ENCODE measurements around the gene ATP1A2. TPM values are rescaled to one million over a fixed set of nuclear protein-coding genes. Genes with fewer than 3 reads are reported as not detected.
A peak's percentile ranks its signal among the peaks of the same experiment; 100 is the strongest.

ATP1A2 gene
- total and polyA plus RNA-seq, 2 of the 8 experiments (the other 6 are each of a cell fraction or from before 2014, with no cell fraction given) = 39.7 to 40.8 TPM

GRCh38 chr1:160101717-160102522, 13.6 kb upstream of the ATP1A2 start:
- Histone ChIP-seq H4K91ac (replicated peaks; ENCODE audit: insufficient read length, low read length) (peak overlapping the region; percentile 78), H3K23ac (ENCODE audit: insufficient read length) (no peak overlapping the region), H3K4ac (replicated peaks; ENCODE audit: insufficient read length, low read depth, low read length) (no peak overlapping the region), H2AK5ac (ENCODE audit: low read depth, low read length) (no peak overlapping the region; the same call in 1 of the 2 replicates), H3K4me2 (ENCODE audit: insufficient read depth in 1 of 2, low read depth in 2 of 2, low read length in 2 of 2) (no peak overlapping the region), H3K4me1 (replicated peaks in 1 of 4; ENCODE audit: control insufficient read depth in 3 of 4, insufficient read depth in 4 of 4, low read length in 3 of 4) (peaks cover 4 to 28% (median 17%) of the 10 kb centered on the region in 4 experiments), H4K8ac (ENCODE audit: extremely low read depth, insufficient read depth, low read length) (no peak overlapping the region), H3K9ac (replicated peaks in 1 of 4; ENCODE audit: extremely low read depth in 1 of 4, low read depth in 3 of 4, low read length in 3 of 4) (no peak overlapping the region), H3K27me3 (replicated peaks in 1 of 4; ENCODE audit: control insufficient read depth in 3 of 4, extremely low read depth in 1 of 4, insufficient read depth in 3 of 4, low read length in 3 of 4) (no peaks in the 10 kb centered on the region), H2BK120ac (replicated peaks; ENCODE audit: low read depth, low read length) (no peak overlapping the region), H3K79me2 (ENCODE audit: control insufficient read depth in 1 of 2, insufficient read depth in 2 of 2, low read length in 2 of 2) (peaks cover 0 to 12% of the 10 kb centered on the region in 2 experiments; a peak in 2 of 4 replicates), H3K23me2 (ENCODE audit: low read depth, low read length) (peaks cover 14% of the 10 kb centered on the region), H4K5ac (ENCODE audit: insufficient read length, low read depth, low read length) (no peak overlapping the region), H3K14ac (ENCODE audit: insufficient read length) (no peak overlapping the region), H2BK15ac (ENCODE audit: low read length) (peak overlapping the region; percentile 98; the same call in 1 of the 2 replicates), H3K36me3 (ENCODE audit: control insufficient read depth in 2 of 4, insufficient read depth in 4 of 4, low read length in 3 of 4) (no peaks in the 10 kb centered on the region), H3K4me3 (ENCODE audit: extremely low read depth in 1 of 4, insufficient read depth in 2 of 4, low read depth in 3 of 4, low read length in 4 of 4) (no peak overlapping the region), H2BK5ac (ENCODE audit: low read depth, low read length) (0 out of 2 replicates have a peak overlapping the region, but pooled peaks have one; percentile 22), H2AFZ (ENCODE audit: low read length) (no peak overlapping the region), H4K20me1 (replicated peaks in 1 of 2; ENCODE audit: control insufficient read depth in 1 of 2, insufficient read depth in 2 of 2, low read length in 2 of 2) (no peaks in the 10 kb centered on the region), H2BK20ac (ENCODE audit: low read length) (peak overlapping the region; percentile 37; the same call in 1 of the 2 replicates), H3K56ac (replicated peaks; ENCODE audit: insufficient read length, low read depth, low read length) (no peak overlapping the region), H3K79me1 (ENCODE audit: low read depth, low read length) (peaks cover 6% of the 10 kb centered on the region), H3K18ac (ENCODE audit: extremely low read depth, low read length) (no peak overlapping the region), H3K9me3 (ENCODE audit: insufficient read depth in 2 of 2, low read depth in 1 of 2, low read length in 1 of 2) (no peaks in the 10 kb centered on the region), H2BK12ac (ENCODE audit: low read depth, low read length) (peak overlapping the region; percentile 76; the same call in 1 of the 2 replicates), H3K27ac (ENCODE audit: low read depth, low read length) (no peak overlapping the region)
- POLR2A ChIA-PET (ENCODE audit: partially characterized antibody) = interaction anchor here (0.6 to 2.0 kb wide), 9 partner anchors 9 to 164 kb away, joined by 3 to 5 read pairs (median 3); no protein-coding TSS in a partner anchor
- WGBS, 2 experiments (ENCODE audit: extremely low coverage in 1 of 2, insufficient coverage in 1 of 2, insufficient read length in 1 of 2, insufficient replicate concordance in 2 of 2, low coverage in 1 of 2, low lambda C conversion rate in 2 of 2, missing lambda C conversion rate in 1 of 2) = 87% methylated on average over 9 of the region's 9 CpGs; no CpG with 5 or more reads in 1 of the 2 experiments
- TF ChIP-seq ATF2 (IDR thresholded peaks at IDR 0.05; ENCODE audit: low read length) (no peak), POU5F1 (IDR thresholded peaks at IDR 0.05; ENCODE audit: low read depth, low read length) (no peak), HDAC2 (IDR thresholded peaks at IDR 0.05; ENCODE audit: borderline replicate concordance in 1 of 2, low read depth in 2 of 2, low read length in 2 of 2) (no peak), TEAD4 (IDR thresholded peaks at IDR 0.05; ENCODE audit: low read depth, low read length) (no peak)
- DNase-seq (ENCODE audit: low read depth in 1 of 2, low spot score in 2 of 2) = no peak
- CTCF ChIA-PET (ENCODE audit: partially characterized antibody) = interaction anchor here (0.7 to 7.4 kb wide), 46 partner anchors 10 to 852 kb away, joined by 3 to 256 read pairs (median 5); partner anchors contain the start of genes ATP1A2, CASQ1, KCNJ9 and PEA15
- no peak for FAIRE-seq
